ENCODE results near the gene LRRC14B.

The LRRC14B gene

GRCh38 chr5:206927-207536 is 15.7 kb downstream of the LRRC14B start:
- Histone ChIP-seq H3K23ac (ENCODE audit: low read length) (no peak overlapping the region), H4K8ac (ENCODE audit: low read depth, low read length) (no peak overlapping the region), H2BK120ac (ENCODE audit: insufficient read depth, low read length, poor library complexity) (no peak overlapping the region), H2BK5ac (ENCODE audit: low read depth, low read length, poor library complexity) (no peak overlapping the region), H2AK5ac (ENCODE audit: low read length) (no peak overlapping the region), H4K12ac (ENCODE audit: low read depth, low read length) (no peak overlapping the region), H3K4me1 (ENCODE audit: control insufficient read depth in 1 of 2, insufficient read depth in 2 of 2, low read length in 2 of 2) (peaks cover 2 to 6% of the 10 kb centered on the region in 2 experiments), H4K91ac (ENCODE audit: low read depth, low read length) (no peak overlapping the region), H3K36me3 (ENCODE audit: control insufficient read depth in 1 of 2, insufficient read depth in 2 of 2, low read length in 2 of 2) (peaks cover 18 to 20% of the 10 kb centered on the region in 2 experiments), H3K27me3 (ENCODE audit: insufficient read depth, low read length) (no peaks in the 10 kb centered on the region), H2BK12ac (ENCODE audit: low read length) (no peak overlapping the region), H3K9me3 (ENCODE audit: insufficient read depth, low read depth, low read length) (no peaks in the 10 kb centered on the region), H3K27ac (ENCODE audit: low read depth, low read length) (no peak overlapping the region), H3K4ac (ENCODE audit: low read depth, low read length) (no peak overlapping the region), H3K4me2 (ENCODE audit: low read length) (no peak overlapping the region), H2AFZ (ENCODE audit: insufficient read depth, low read length, poor library complexity) (no peak overlapping the region), H3K79me1 (ENCODE audit: low read length) (no peaks in the 10 kb centered on the region), H3K9ac (ENCODE audit: low read length) (no peak overlapping the region), H3K18ac (ENCODE audit: low read length) (no peak overlapping the region), H3K4me3 (ENCODE audit: low read depth, low read length) (no peak overlapping the region), H3K14ac (ENCODE audit: low read length) (no peak overlapping the region), H3K79me2 (ENCODE audit: control insufficient read depth, insufficient read depth, low read length, poor library complexity) (no peaks in the 10 kb centered on the region)
- no CpG with 5 or more reads among the region's 8 CpGs for WGBS (ENCODE audit: extremely low coverage, insufficient coverage, insufficient read length)
- DNase-seq = no peak

GRCh38 chr5:207599-207998 is 16.3 kb downstream of the LRRC14B start:
- Histone ChIP-seq H3K36me3 (ENCODE audit: control insufficient read depth in 1 of 2, insufficient read depth in 2 of 2, low read length in 2 of 2) (peaks cover 18 to 20% of the 10 kb centered on the region in 2 experiments), H3K79me1 (ENCODE audit: low read length) (no peaks in the 10 kb centered on the region), H3K79me2 (ENCODE audit: control insufficient read depth, insufficient read depth, low read length, poor library complexity) (no peaks in the 10 kb centered on the region), H3K14ac (ENCODE audit: low read length) (no peak overlapping the region), H3K9ac (ENCODE audit: low read length) (peak overlapping the region; percentile 9), H3K23ac (ENCODE audit: low read length) (no peak overlapping the region), H2AK5ac (ENCODE audit: low read length) (no peak overlapping the region), H4K91ac (ENCODE audit: low read depth, low read length) (no peak overlapping the region), H3K4me1 (ENCODE audit: control insufficient read depth in 1 of 2, insufficient read depth in 2 of 2, low read length in 2 of 2) (peaks cover 2 to 6% of the 10 kb centered on the region in 2 experiments), H2AFZ (ENCODE audit: insufficient read depth, low read length, poor library complexity) (no peak overlapping the region), H3K4me3 (ENCODE audit: low read depth, low read length) (no peak overlapping the region), H3K27me3 (ENCODE audit: insufficient read depth, low read length) (no peaks in the 10 kb centered on the region), H3K9me3 (ENCODE audit: insufficient read depth, low read depth, low read length) (no peaks in the 10 kb centered on the region), H2BK12ac (ENCODE audit: low read length) (no peak overlapping the region), H3K18ac (ENCODE audit: low read length) (no peak overlapping the region), H3K4me2 (ENCODE audit: low read length) (no peak overlapping the region), H2BK120ac (ENCODE audit: insufficient read depth, low read length, poor library complexity) (no peak overlapping the region), H3K27ac (ENCODE audit: low read depth, low read length) (no peak overlapping the region), H4K8ac (ENCODE audit: low read depth, low read length) (no peak overlapping the region), H2BK5ac (ENCODE audit: low read depth, low read length, poor library complexity) (no peak overlapping the region), H3K4ac (ENCODE audit: low read depth, low read length) (no peak overlapping the region), H4K12ac (ENCODE audit: low read depth, low read length) (no peak overlapping the region)
- no CpG with 5 or more reads among the region's 14 CpGs for WGBS (ENCODE audit: extremely low coverage, insufficient coverage, insufficient read length)
- no peak for DNase-seq

GRCh38 chr5:208449-209114 is 17.3 kb downstream of the LRRC14B start:
- H2BK5ac ChIP-seq (ENCODE audit: low read depth, low read length, poor library complexity) = no peak overlapping the region
- H3K9ac ChIP-seq (ENCODE audit: low read length) = no peak overlapping the region
- H3K4ac ChIP-seq (ENCODE audit: low read depth, low read length) = peak overlapping the region; percentile 14
- no peaks in the 10 kb centered on the region for H3K79me2 ChIP-seq (ENCODE audit: control insufficient read depth, insufficient read depth, low read length, poor library complexity)
- peaks cover 2 to 6% of the 10 kb centered on the region in 2 experiments for H3K4me1 ChIP-seq (ENCODE audit: control insufficient read depth in 1 of 2, insufficient read depth in 2 of 2, low read length in 2 of 2)
- H2AFZ ChIP-seq (ENCODE audit: insufficient read depth, low read length, poor library complexity) = no peak overlapping the region
- no CpG with 5 or more reads among the region's 15 CpGs for WGBS (ENCODE audit: extremely low coverage, insufficient coverage, insufficient read length)
- H3K4me3 ChIP-seq (ENCODE audit: low read depth, low read length) = no peak overlapping the region
- no peak overlapping the region for H4K12ac ChIP-seq (ENCODE audit: low read depth, low read length)
- H2AK5ac ChIP-seq (ENCODE audit: low read length) = no peak overlapping the region
- no peak overlapping the region for H4K91ac ChIP-seq (ENCODE audit: low read depth, low read length)
- H3K36me3 ChIP-seq (ENCODE audit: control insufficient read depth in 1 of 2, insufficient read depth in 2 of 2, low read length in 2 of 2) = peaks cover 14 to 19% of the 10 kb centered on the region in 2 experiments
- H3K9me3 ChIP-seq (ENCODE audit: insufficient read depth, low read depth, low read length) = no peaks in the 10 kb centered on the region
- no peaks in the 10 kb centered on the region for H3K27me3 ChIP-seq (ENCODE audit: insufficient read depth, low read length)
- H3K27ac ChIP-seq (ENCODE audit: low read depth, low read length) = no peak overlapping the region
- no peak overlapping the region for H3K18ac ChIP-seq (ENCODE audit: low read length)
- no peaks in the 10 kb centered on the region for H3K79me1 ChIP-seq (ENCODE audit: low read length)
- no peak overlapping the region for H3K14ac ChIP-seq (ENCODE audit: low read length)
- H3K4me2 ChIP-seq (ENCODE audit: low read length) = no peak overlapping the region
- H2BK12ac ChIP-seq (ENCODE audit: low read length) = no peak overlapping the region
- no peak for DNase-seq
- no peak overlapping the region for H4K8ac ChIP-seq (ENCODE audit: low read depth, low read length)
- no peak overlapping the region for H3K23ac ChIP-seq (ENCODE audit: low read length)
- no peak overlapping the region for H2BK120ac ChIP-seq (ENCODE audit: insufficient read depth, low read length, poor library complexity)

- Histone ChIP-seq H3K23ac (ENCODE audit: low read length) (no peak overlapping the region), H2AK5ac (ENCODE audit: low read length) (no peak overlapping the region), H3K14ac (ENCODE audit: low read length) (no peak overlapping the region), H3K4ac (ENCODE audit: low read depth, low read length) (no peak overlapping the region), H2BK12ac (ENCODE audit: low read length) (no peak overlapping the region), H2BK120ac (ENCODE audit: insufficient read depth, low read length, poor library complexity) (no peak overlapping the region), H3K9ac (ENCODE audit: low read length) (no peak overlapping the region), H3K9me3 (ENCODE audit: insufficient read depth, low read depth, low read length) (no peaks in the 10 kb centered on the region), H3K4me2 (ENCODE audit: low read length) (no peak overlapping the region), H3K79me2 (ENCODE audit: control insufficient read depth, insufficient read depth, low read length, poor library complexity) (peaks cover 9% of the 10 kb centered on the region), H4K8ac (ENCODE audit: low read depth, low read length) (no peak overlapping the region), H4K12ac (ENCODE audit: low read depth, low read length) (no peak overlapping the region), H3K79me1 (ENCODE audit: low read length) (peaks cover 9% of the 10 kb centered on the region), H3K27ac (ENCODE audit: low read depth, low read length) (no peak overlapping the region), H3K27me3 (ENCODE audit: insufficient read depth, low read length) (no peaks in the 10 kb centered on the region), H3K18ac (ENCODE audit: low read length) (no peak overlapping the region), H2AFZ (ENCODE audit: insufficient read depth, low read length, poor library complexity) (no peak overlapping the region), H3K4me1 (ENCODE audit: control insufficient read depth in 1 of 2, insufficient read depth in 2 of 2, low read length in 2 of 2) (no peaks in the 10 kb centered on the region), H4K91ac (ENCODE audit: low read depth, low read length) (no peak overlapping the region), H3K36me3 (ENCODE audit: control insufficient read depth in 1 of 2, insufficient read depth in 2 of 2, low read length in 2 of 2) (peaks cover 0 to 6% of the 10 kb centered on the region in 2 experiments), H3K4me3 (ENCODE audit: low read depth, low read length) (no peak overlapping the region), H2BK5ac (ENCODE audit: low read depth, low read length, poor library complexity) (no peak overlapping the region)
- no CpG with 5 or more reads among the region's 12 CpGs for WGBS (ENCODE audit: extremely low coverage, insufficient coverage, insufficient read length)
- no peak for DNase-seq
These were observed 22.6 kb downstream of the LRRC14B start for GRCh38 chr5:213803-214395.

Data from trophoblast cell (in vitro differentiated cells and primary cell).